Large intestine (tissue), 3 donors: ENCODE data around the gene ASMT. TPM values are rescaled to one million over a fixed set of nuclear protein-coding genes. Genes with fewer than 3 reads are reported as not detected.
"Not testable (repeated sequence)": the region's sequence is repeated elsewhere in the genome, so short reads cannot be mapped to it uniquely, and the experiment has no call there.

Experiments used
- DNase-seq, 2 donors: peaks; one replicate each; pipeline versions ENCODE4 v3.0.0 to v3.0.0-alpha.2; 2013
- H3K27ac ChIP-seq: one replicate; pipeline ENCODE4 v1.5.1; 2013; ENCODE audit warnings: low read length
- H3K27me3 ChIP-seq: 2 replicates; pipeline ENCODE4 v1.6.1; 2013; ENCODE audit warnings: low read length; ENCODE audit not compliant: control insufficient read depth, insufficient read depth
- H3K36me3 ChIP-seq: 2 replicates; pipeline ENCODE4 v1.6.1; 2013; ENCODE audit warnings: low read length; ENCODE audit not compliant: control insufficient read depth, insufficient read depth
- H3K4me1 ChIP-seq: one replicate; pipeline ENCODE4 v1.6.1; 2013; ENCODE audit warnings: low read length; ENCODE audit not compliant: control insufficient read depth, insufficient read depth
- H3K4me3 ChIP-seq: one replicate; pipeline ENCODE4 v1.5.1; 2013; ENCODE audit warnings: low read length
- H3K9me3 ChIP-seq: one replicate; pipeline ENCODE4 v1.6.1; 2013; ENCODE audit warnings: mild to moderate bottlenecking, low read depth, low read length, moderate library complexity; ENCODE audit not compliant: control insufficient read depth
- WGBS: methylation state at CpG from one replicate; pipeline ENCODE4 v1.1.5; 2013; ENCODE audit warnings: low lambda C conversion rate; ENCODE audit not compliant: insufficient coverage; 5-methylcytosine and 5-hydroxymethylcytosine counted together
- polyA plus RNA-seq: library from polyadenylated mRNA; unstranded; fragments of 120-200 nt; gene quantifications from one replicate; pipeline ENCODE4 v1.2.1, GENCODE V29; 2013

The ASMT gene
- polyA plus RNA-seq, 1 donor: not detected

DNA sequence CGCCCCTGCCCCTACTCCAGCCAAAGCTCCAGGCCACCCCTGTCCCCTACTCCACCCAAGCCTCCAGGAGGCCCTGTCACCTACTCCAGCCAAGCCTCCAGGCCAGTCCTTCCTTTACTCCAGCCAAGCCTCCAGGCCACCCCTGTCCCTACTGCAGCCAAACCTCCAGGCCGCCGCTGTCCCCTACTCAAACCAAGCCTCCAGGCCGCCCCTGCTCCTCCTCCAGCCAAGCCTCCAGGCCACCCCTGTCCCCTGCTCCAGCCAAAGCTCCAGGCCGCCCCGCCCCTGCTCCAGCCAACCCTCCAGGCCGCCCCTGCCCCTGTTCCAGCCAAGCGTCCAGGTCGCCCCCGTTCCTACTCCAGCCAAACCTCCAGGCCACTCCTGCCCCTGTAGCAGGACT, 5.1 kb upstream of the ASMT start:
- Histone ChIP-seq H3K27me3 (no peaks in the 10 kb centered on the region), H3K27ac (no peak overlapping the region), H3K9me3 (peaks cover 3% of the 10 kb centered on the region), H3K4me3 (no peak overlapping the region), H3K4me1 (no peaks in the 10 kb centered on the region), H3K36me3 (peaks cover 2% of the 10 kb centered on the region)
- DNase-seq: no peak
- no CpG with 5 or more reads among the region's 10 CpGs for WGBS

DNA sequence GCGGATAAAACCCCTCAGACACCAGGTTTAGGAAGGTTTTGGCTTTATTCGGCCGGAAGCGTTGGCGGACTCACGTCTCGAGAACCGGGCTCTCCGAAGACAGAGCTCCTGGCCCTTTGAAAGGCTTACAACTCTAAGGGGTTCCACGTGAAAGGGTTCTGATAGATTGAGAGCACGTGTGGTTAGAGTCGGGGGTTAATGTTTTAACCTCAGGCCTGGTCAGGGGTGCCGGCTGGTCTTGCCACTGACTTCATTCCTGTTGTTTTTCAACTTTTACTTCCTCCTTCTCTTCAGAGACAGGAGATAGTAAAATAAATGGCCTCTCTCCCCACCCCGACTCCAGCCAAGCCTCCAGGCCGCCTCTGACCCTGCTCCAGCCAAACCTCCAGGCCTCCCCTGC, 4.7 kb upstream of the ASMT start:
- WGBS: no CpG with 5 or more reads among the region's 15 CpGs
- Histone ChIP-seq H3K27ac (no peak overlapping the region), H3K9me3 (peaks cover 3% of the 10 kb centered on the region), H3K4me3 (no peak overlapping the region), H3K36me3 (no peaks in the 10 kb centered on the region), H3K27me3 (no peaks in the 10 kb centered on the region), H3K4me1 (no peaks in the 10 kb centered on the region)
- DNase-seq: no peak

DNA sequence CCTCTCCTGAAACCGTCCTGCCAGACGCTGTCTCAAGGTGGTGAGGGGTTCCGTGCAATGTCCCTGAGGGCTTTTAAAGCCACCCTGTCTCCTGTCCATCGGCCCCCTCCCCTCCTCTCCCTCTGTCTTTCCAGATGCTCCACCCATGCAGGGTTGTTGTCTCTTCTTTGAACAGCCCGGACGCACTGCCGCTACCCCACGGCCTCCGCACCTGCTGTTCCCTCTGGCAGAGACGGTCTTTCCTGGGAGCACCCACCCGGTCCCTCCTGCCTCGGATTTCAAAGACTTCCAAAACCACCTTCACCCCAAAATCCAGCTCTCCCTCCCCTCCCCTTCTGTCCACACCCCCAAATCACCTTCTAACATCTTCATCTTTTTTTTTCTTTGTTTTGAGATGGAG, 4.1 kb upstream of the ASMT start:
- H3K4me1 ChIP-seq: no peaks in the 10 kb centered on the region
- H3K27me3 ChIP-seq: no peaks in the 10 kb centered on the region
- H3K9me3 ChIP-seq: peaks cover 3% of the 10 kb centered on the region
- WGBS: 93% methylated on average over 6 of the region's 12 CpGs
- no peak overlapping the region for H3K27ac ChIP-seq
- H3K36me3 ChIP-seq: no peaks in the 10 kb centered on the region
- no peak for DNase-seq
- no peak overlapping the region for H3K4me3 ChIP-seq

DNA sequence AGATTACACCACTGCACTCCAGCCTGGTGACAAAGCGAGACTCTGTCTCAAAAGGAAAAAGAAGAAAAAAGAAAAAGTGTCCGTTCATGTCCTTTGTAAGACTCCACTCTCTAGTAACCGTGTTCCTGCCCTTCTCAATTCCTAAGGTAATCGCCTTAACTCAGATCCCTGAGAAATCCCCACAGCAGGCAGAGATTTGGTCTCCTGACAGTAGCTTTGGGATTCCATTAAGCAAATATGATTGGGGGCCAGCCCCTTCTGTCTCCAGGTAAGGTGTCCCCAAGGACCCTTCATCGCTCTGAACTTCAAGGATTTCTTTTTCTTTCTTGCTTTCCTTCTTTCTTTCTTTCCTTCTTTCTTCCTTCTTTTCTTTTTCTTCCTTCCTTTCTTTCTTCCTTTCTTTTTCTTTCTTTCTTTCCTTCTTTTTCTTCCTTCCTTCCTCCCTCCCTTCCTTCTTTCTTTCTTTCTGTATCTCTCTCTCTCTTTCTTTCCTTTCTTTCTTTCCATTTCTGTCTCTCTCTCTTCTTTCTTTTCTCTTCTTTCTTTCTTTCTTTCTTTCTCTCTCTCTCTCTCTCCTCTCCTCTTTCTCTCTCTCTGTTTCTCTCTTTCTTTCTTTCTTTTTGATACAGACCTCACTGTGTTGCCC, 2.1 kb upstream of the ASMT start:
- no peak overlapping the region for H3K4me3 ChIP-seq
- H3K27me3 ChIP-seq: no peaks in the 10 kb centered on the region
- WGBS: 100% methylated on average over 1 of the region's 5 CpGs
- no peak for DNase-seq
- no peaks in the 10 kb centered on the region for H3K4me1 ChIP-seq
- peaks cover 3% of the 10 kb centered on the region for H3K9me3 ChIP-seq
- H3K27ac ChIP-seq: no peak overlapping the region
- H3K36me3 ChIP-seq: no peaks in the 10 kb centered on the region

DNA sequence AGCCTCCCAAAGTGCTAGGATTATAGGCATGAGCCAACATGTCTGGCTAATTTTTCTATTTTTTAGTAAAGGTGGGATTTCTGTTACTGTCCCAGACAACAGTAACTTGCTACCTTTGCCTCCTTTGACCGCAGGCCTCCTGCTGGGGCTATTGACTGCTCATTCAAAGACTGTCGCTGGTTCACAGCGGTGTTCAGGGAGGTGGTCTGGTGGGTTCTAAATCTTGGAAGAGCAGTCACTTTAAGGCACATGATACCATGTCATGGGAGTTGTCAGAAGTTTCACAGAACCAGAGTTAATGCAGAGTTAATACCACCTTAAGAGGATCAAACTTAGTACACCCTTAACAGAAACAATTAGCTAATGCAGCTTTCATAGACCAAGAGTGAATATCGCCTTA, 3.8 kb downstream of the ASMT start:
- Histone ChIP-seq H3K4me3 (no peak overlapping the region), H3K27ac (no peak overlapping the region), H3K4me1 (no peaks in the 10 kb centered on the region), H3K9me3 (no peaks in the 10 kb centered on the region), H3K36me3 (no peaks in the 10 kb centered on the region), H3K27me3 (no peaks in the 10 kb centered on the region)
- no peak for DNase-seq
- no CpG with 5 or more reads among the region's 4 CpGs for WGBS

DNA sequence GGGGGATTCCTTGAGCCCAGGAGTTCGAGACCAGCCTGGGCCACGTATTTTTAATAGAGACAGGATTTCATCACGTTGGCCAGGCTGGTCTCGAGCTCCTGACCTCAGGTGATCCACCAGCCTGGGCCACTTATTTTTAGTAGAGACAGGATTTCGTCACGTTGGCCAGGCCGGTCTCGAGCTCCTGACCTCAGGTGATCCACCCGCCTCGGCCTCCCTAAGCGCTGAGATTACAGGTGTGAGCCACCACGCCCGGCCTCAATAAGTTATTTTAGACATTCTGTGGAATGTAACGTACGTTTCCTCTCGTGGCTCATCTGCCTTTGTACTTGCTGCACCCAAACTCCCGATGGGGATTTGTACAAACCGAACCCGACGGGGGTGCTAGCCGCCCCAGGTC, 8.8 kb downstream of the ASMT start:
- no peak overlapping the region for H3K4me3 ChIP-seq
- no peak overlapping the region for H3K27ac ChIP-seq
- no peaks in the 10 kb centered on the region for H3K4me1 ChIP-seq
- H3K9me3 ChIP-seq: no peaks in the 10 kb centered on the region
- no peaks in the 10 kb centered on the region for H3K27me3 ChIP-seq
- WGBS: no CpG with 5 or more reads among the region's 21 CpGs
- no peak for DNase-seq
- H3K36me3 ChIP-seq: no peaks in the 10 kb centered on the region

DNA sequence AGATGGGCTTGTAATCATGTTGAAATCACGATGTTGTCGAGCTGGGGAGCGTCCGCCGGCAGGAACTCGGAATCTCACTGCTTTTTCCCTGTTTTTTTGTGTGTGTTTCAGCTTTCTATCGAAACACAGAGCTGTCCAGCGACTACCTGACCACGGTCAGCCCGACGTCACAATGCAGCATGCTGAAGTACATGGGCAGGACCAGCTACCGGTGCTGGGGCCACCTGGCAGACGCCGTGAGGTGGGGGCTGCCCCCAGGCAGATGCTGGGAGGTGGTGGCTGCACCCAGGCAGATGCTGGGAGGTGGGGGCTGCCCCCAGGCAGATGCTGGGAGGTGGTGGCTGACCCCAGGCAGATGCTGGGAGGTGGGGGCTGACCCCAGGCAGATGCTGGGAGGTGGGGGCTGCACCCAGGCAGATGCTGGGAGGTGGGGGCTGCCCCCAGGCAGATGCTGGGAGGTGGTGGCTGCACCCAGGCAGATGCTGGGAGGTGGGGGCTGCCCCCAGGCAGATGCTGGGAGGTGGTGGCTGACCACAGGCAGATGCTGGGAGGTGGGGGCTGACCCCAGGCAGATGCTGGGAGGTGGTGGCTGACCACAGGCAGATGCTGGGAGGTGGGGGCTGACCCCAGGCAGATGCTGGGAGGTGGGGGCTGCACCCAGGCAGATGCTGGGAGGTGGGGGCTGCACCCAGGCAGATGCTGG, 9.4 kb downstream of the ASMT start:
- not testable (repeated sequence) for H3K4me1 ChIP-seq, H3K27ac ChIP-seq
- WGBS: no CpG with 5 or more reads among the region's 14 CpGs

DNA sequence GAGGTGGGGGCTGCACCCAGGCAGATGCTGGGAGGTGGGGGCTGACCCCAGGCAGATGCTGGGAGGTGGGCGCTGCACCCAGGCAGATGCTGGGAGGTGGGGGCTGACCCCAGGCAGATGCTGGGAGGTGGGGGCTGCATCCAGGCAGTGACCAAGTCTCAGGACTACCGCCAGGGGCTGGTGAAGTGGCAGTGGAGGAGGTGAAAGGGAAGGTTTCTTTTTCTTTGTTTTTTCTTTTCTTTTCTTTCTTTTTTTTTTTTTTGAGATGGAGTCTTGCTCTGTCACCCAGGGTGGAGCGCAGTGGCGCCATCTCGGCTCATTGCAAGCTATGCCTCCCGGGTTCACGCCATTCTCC, 10.0 kb downstream of the ASMT start:
- H3K4me1 ChIP-seq, H3K27ac ChIP-seq, H3K9me3 ChIP-seq, H3K27me3 ChIP-seq, H3K4me3 ChIP-seq, H3K36me3 ChIP-seq, DNase-seq: not testable (repeated sequence)
- WGBS: no CpG with 5 or more reads among the region's 7 CpGs

More for the DNA sequence above, 9.4 kb downstream of the ASMT start:
- not testable (repeated sequence) for H3K27me3 ChIP-seq, H3K36me3 ChIP-seq, H3K9me3 ChIP-seq, DNase-seq, H3K4me3 ChIP-seq

DNA sequence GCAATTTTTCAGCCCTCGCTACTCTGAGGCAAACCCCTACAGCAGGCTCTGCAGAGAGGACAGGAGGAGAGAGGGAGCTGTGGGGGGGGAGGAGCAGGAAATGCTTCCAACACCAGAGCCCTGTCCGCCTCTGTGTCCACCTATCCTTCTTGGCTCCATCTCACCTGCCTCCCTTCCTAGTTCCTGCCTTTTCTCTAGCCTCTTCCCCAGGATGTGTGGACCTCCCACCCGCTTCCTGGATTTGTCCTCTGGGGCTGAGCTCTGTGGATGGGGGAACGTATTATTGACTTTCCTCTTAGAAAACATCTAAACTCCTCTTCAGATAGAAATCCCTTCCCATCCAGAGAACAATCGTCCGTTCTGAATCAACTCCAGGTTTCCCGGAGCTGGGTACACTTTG, 14.4 kb downstream of the ASMT start:
- no peak for DNase-seq
- no peak overlapping the region for H3K4me3 ChIP-seq
- WGBS: no CpG with 5 or more reads among the region's 7 CpGs

DNA sequence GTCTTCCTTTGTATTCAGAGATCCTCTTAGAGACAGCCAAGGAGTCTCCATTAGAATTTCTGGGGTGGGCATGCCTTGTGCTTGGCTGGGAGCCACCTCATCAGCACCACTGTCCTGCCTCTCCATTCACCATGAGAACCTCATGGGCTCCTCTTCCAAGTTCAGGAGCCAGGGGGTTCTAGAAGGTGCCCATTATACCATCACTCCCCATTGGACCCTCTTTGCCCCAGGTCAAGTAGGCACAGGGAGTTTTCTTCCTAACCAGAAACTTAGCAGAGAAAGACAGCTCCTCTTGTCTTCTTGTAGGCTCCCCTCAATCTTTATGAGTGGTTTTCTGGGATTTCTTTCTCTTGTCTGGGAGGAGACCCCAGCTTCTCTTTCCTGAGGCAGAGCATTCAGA, 31.1 kb downstream of the ASMT start:
- H3K36me3 ChIP-seq: no peaks in the 10 kb centered on the region
- no peaks in the 10 kb centered on the region for H3K9me3 ChIP-seq
- no peaks in the 10 kb centered on the region for H3K27me3 ChIP-seq
- H3K4me1 ChIP-seq: no peaks in the 10 kb centered on the region
- no peak overlapping the region for H3K4me3 ChIP-seq
- no peak for DNase-seq
- H3K27ac ChIP-seq: no peak overlapping the region

More for the DNA sequence above, 14.4 kb downstream of the ASMT start:
- no peaks in the 10 kb centered on the region for H3K27me3 ChIP-seq
- no peaks in the 10 kb centered on the region for H3K36me3 ChIP-seq
- no peak overlapping the region for H3K27ac ChIP-seq
- H3K4me1 ChIP-seq: no peaks in the 10 kb centered on the region
- no peaks in the 10 kb centered on the region for H3K9me3 ChIP-seq

DNA sequence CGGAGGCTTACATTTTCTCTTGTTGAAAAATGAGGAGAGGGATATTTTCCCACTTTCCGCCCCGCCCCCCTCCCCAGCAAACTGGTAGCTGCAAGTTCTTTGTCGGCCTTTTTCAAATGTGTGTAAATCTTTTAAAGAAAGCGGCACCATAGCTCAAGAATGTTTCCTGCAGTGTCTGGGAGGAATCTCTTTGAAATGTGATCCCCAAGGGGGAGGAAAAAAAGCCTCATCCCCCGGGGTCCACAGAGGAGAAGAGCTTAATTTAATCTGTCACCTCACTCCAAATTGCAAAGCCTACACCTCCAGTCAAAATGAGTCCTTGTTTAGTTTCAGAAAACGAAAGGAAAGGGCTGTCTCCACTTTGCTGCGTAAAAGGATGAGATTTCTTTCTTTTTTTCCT, 34.8 kb downstream of the ASMT start:
- Histone ChIP-seq H3K4me3 (no peak overlapping the region), H3K27me3 (no peaks in the 10 kb centered on the region), H3K27ac (no peak overlapping the region), H3K9me3 (no peaks in the 10 kb centered on the region), H3K36me3 (no peaks in the 10 kb centered on the region), H3K4me1 (no peaks in the 10 kb centered on the region)
- no peak for DNase-seq
- WGBS: no CpG with 5 or more reads among the region's 8 CpGs
